NCI-H526 (cell line): ENCODE results near the gene WFIKKN2.

Source experiments
- DNase-seq, 2 experiments: peaks; one replicate each; lab custom pipeline; 2025; lab: John Stamatoyannopoulos, UW

Gene WFIKKN2

GRCh38 chr17:50808413-50808812 is 27.0 kb upstream of the WFIKKN2 start:
- DNase-seq, result no peak

DNA sequence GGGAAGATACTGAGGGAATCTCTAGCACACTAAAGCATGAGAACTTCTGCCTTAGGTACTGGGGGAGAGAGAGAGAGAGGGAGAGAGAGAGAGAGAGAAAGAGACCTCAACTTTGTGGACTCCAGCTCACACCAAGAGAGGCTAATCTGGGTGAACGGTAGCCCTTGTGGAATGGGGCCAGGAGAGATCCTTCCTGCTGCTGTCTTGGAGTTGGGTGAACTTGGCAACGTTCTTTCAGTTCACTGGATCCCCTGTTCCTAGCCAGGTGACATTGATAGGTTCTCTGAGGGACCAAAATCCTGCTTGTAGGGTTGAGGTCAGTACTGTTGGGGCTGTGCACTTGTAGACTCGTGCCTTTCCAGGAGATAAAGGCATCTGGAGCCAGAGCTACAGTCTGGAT is 26.5 kb upstream of the WFIKKN2 start:
- no peak for DNase-seq

DNA sequence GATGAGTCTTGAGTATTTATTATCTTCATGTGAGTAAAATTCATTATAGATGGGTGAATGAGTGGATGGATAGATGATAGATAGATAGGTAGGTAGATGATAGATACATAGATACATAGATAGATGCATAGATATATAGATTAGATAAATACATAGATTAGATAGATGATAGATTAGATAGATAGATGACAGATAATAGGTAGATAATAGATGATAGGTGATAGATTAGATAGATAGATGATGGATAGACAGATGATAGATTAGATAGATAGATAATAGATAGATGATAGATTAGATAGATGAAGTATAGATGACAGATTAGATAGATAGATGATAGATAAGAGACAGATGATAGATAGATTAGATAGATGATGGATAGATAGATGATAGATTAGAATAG is 21.8 kb upstream of the WFIKKN2 start:
- no peak for DNase-seq

DNA sequence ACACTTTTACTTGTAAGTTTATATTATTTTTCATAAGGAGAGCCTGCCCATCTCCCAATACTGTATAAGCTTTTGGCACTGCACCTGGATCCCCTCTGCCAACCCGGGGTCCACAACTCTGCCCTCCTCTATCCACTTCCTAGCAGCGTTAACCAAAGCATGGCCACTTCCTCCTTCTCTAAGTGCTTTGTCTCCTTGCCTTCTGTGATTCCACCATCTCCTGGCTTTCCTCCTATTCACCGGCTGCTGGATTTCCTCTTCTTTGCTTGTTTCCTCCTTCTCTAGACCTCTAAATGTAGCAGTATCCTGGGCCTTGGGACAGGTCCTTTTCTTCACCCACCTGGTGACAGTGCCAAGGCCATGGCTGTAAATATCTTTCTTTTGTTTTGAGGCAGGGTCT is 20.0 kb upstream of the WFIKKN2 start:
- no peak for DNase-seq

GRCh38 chr17:50816271-50816670 is 19.1 kb upstream of the WFIKKN2 start:
- DNase-seq, result no peak

GRCh38 chr17:50816771-50817751 is 18.3 kb upstream of the WFIKKN2 start:
- peak in 1 of 2 experiments; percentile 61 for DNase-seq

DNA sequence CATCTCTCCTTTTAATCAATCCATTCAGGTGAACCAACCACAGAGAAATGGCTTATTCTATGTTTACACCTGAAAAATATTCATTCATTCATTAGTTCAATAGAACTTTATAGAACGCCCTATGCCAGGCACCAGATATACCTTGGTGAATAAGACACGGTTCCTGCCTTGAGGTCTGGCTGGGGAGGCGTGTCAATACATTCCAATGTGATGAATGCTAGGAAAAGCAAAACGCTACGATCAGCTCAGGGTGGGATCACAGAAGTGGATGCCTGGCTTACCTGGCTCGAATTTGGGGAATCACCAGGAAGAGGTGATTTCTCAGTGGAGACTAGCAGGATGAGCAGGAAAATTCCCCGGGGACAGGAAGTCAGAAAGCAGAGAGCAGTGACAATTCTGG is 17.5 kb upstream of the WFIKKN2 start:
- DNase-seq, result no peak

DNA sequence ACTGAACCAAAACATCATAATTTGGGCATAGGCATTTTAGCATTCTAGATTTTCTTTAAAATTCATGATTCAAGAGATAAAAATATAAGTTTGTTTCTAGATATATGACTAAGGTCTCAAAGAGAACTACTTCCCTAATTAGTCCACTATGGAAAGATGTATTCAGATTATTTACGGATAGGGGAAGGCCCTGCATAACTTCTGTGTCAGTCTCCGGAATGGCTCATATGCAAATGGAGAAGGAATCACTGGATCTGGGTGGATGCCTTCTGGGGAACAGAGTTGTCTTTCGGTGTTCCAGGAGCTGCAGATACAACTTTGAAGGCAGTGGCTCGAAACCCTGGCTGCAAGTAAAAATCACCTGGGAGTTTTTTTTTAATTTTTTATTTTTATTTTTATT is 17.1 kb upstream of the WFIKKN2 start:
- DNase-seq, result peak in 1 of 2 experiments; percentile 14

DNA sequence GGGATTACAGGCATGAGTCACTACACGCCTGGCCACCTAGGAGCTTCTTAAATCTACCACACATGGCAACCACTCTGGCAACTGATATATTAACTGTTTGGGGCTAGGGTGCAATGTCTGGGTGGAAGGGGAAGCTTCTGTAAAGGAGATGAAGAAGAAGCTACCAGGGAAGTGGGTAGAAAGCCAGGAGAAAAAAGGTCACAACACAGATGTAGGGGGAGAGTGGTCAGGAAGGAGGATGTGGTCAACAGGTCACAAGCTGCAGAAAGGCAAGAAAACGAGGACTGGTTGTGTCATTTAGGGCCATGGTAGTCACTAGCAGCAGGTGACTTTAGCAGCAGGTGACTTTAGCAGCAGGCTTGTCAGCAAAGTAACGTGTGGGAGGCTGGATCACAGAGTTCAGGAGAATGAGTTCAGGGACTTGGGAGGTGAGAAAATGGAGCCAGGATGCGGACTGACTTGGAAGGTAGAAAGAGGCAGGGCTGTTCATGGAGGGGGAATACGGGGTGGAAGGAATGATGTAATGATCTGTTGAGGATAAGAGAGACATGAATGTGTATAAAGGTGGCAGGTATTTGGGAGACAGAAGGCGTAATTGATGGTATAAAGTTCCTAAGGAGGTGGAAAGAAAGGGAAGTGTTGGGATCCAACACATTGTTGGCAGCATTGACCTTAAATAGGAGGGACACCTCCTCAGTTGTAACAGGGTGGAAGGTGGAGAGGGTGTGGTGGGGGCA is 16.3 kb upstream of the WFIKKN2 start:
- DNase-seq, result no peak

DNA sequence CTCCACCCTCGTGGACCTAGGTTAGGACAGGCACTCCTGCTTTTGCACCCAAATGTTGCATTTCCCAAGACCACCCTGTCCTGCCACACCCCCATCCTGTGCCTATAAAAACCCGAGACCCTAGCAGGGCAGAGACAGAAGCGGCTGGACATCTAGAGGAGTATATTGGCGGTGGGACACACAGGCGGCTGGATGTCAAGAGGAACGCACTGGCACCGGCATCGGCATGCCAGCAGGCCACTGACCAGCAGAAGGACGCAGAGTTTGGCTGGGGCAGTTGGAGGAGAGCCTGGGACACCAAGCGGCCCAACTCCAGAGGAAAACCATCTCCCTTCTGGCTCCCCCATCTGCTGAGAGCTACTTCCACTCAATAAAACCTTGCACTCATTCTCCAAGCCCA is 14.7 kb upstream of the WFIKKN2 start:
- no peak for DNase-seq

DNA sequence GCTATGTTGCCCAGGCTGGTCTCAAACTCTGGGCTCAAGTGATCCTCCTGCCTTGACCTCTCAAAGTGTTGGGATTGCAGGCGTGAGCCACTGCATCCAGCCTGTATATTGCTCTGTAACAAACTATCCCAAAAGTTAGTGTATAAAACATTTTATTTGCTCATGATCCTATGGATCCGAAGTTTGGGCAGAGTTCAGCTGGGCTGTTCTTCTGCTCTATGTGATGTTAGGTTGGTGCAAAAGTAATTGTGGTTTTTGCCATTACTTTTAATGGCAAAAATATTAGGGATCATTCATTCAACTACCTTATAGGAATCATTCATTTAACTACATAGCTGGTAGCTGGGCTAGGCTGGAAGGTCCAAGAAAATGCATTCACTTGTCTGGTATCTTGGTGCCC is 12.8 kb upstream of the WFIKKN2 start:
- DNase-seq, result no peak

- no peak for DNase-seq
Measured at GRCh38 chr17:50824429-50824828, 11.0 kb upstream of the WFIKKN2 start.

DNA sequence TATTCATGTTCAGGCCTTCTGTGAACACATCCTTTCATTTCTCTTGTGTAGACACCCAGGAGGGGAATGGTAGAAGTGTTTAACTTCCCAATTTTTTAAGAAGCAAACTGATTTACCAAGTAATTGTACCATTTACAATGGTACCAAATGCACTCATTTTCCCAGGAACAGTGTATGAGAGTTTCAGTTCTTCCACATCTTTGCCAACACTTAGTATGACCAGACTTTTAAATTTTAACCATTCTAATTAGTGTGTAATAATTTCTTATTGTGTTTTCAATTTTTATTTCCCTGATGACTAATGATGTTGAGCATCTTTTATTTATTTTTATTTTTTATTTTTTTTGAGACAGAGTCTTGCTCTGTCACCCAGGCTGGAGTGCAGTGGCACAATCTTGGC is 10.2 kb upstream of the WFIKKN2 start:
- no peak for DNase-seq

DNA sequence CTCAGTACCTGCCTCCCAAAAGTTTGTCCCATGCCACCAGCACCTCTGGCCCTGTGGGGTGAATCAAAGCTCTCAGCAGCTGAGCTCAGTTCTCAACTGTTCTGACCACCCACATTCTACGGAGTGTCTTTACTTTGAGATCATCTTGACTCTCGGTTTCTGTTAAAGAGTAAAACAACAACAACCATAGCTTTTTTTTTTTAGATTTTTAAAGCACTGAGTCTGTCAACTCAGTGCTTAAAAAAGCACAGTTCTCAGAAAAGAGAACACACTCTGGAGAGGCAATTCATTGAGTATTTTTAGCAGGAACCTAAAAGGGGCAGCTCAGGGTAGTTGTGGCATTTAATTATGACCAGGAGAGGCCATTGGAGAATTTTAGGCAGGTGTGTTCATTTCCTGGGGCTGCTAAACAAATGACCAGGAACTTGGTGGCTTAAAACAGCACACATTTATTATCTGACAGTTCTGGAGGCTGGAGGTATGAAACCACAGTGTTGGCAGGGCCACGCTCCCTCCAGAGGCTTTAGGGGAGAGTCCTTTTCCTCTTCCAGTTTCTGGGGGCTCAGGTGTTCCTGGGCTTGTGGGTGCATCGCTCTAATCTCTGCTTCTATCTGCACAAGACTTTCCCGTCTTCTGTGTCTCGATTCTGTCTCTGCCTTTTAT is 6.7 kb upstream of the WFIKKN2 start:
- DNase-seq, result no peak

DNA sequence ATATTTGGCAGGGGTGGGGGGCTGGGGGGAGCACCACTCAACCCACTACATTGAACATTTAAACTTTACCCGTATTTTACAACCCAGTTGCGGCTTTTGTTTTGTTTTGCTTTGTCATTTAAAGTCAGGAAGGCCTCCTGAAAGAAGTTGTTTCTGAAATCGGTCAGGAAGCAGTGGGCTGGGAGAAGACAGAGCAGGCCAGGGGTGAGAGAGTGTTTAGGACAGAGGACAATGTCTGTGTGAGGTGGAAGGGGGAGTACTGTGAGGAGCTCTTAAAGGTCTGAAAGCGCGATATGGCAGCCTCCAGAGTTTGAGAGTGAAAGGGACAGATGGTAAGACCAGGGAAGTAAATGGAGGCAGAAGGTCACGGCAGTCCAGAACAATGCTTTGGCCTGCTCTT is 6.1 kb upstream of the WFIKKN2 start:
- no peak for DNase-seq

DNA sequence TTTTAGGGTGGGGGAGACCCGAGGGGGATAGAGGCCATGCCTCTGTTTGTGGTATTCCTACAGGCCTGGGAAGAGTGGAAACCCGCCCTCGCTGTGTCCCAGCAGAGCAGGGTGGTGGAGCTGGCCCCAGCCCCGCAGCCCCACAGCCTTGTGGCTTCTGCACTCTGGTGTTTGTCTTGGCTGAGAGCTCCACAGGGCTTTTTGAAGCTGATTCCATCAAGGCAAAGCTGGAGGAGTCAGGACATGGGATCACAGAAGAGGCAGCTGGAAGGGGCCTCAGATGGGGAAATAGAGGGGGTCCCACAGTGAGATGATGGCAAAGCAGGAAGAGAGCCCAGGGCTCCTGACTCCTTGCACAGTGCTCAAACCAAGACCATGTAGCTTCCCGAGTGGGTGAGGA is 5.0 kb upstream of the WFIKKN2 start:
- no peak for DNase-seq

DNA sequence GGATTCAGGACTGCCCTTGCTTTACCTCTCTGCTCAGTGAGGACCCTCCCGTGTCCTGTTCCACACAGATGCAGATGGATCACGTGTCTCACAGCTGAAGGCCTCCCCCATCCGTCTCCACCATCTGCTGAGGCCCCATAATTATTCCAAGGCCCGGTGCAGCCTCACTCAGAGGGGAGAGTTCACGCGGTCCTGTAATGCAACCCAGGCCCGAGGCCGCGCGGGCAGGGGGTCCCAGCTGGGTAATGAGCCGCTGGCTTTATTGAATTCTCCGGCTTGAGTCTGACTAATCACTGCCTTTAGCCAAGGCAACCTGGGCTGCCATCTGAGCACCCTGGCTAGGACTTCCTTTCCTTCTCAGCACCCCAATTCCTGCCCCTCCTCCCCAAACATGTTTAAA is 4.4 kb upstream of the WFIKKN2 start:
- no peak for DNase-seq

DNA sequence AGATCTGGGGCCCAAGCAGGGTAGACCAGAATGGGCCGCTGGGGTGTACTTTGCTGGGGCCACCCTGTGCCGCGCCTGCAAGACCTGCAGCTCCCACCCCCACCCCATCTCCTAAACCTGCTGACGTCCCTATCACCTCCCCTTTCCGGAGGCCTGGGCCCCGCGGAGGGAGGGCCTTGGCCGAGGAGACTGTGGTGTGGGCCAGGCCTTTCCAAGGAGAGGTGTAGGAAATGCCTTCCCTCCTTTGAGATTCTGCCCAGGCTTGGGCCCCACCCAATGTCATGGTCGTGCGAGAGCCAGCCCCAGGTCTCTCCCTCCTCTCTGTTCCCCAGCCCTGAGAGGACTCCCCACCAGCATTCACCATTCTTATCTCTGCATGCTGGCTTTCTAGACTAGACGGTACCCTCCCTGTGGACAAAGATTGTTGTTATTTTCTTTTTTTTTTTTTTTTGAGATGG is 3.9 kb upstream of the WFIKKN2 start:
- DNase-seq, result no peak

GRCh38 chr17:50832267-50832863 is 3.0 kb upstream of the WFIKKN2 start:
- DNase-seq, result no peak

- no peak for DNase-seq
Measured at GRCh38 chr17:50832864-50833381, 2.5 kb upstream of the WFIKKN2 start.

GRCh38 chr17:50833510-50834428 is 1.6 kb upstream of the WFIKKN2 start:
- DNase-seq, result no peak
